Body of pancreas (tissue), 4 donors: ENCODE data around the gene HMGXB4. TPM values are rescaled to one million over a fixed set of nuclear protein-coding genes. Genes with fewer than 3 reads are reported as not detected.

Experiments used
- ATAC-seq: fragments of 150-250 bp; one replicate; pipeline ENCODE4 v1.9.1; 2016
- DNase-seq, 4 donors: peaks; one replicate each; pipeline ENCODE4 v3.0.0-alpha.2; 2019
- H3K27ac ChIP-seq, 4 donors: fragments of 200-600 bp; sonication (generic); 1 replicate in 3 of 4; 2 replicates in 1 of 4; pipeline versions ENCODE4 v1.5.1 to v1.6.1; 2016 to 2019; ENCODE audit warnings: mild to moderate bottlenecking in 1 of 4, mixed read lengths in 1 of 4, moderate library complexity in 1 of 4
- H3K27me3 ChIP-seq, 2 donors: fragments of 200-600 bp; sonication (generic); one replicate each; pipeline ENCODE4 v1.6.0; 2016; ENCODE audit warnings: mild to moderate bottlenecking in 1 of 2
- H3K36me3 ChIP-seq, 2 donors: fragments of 200-600 bp; sonication (generic); replicated peaks in 1 of 2; 2 replicates each; pipeline ENCODE4 v1.5.1; 2016; ENCODE audit warnings: low read depth in 2 of 2; ENCODE audit not compliant: insufficient read depth in 1 of 2
- H3K4me1 ChIP-seq: fragments of 200-600 bp; sonication (generic); one replicate; pipeline ENCODE4 v1.6.0; 2016
- H3K4me3 ChIP-seq, 2 donors: fragments of 200-600 bp; sonication (generic); 1 replicate in 1 of 2; 2 replicates in 1 of 2; pipeline ENCODE4 v1.5.1; 2016 to 2019
- H3K9me3 ChIP-seq, 3 donors: fragments of 200-600 bp; sonication (generic); 1 replicate in 2 of 3; 2 replicates in 1 of 3; pipeline ENCODE4 v1.5.1; 2016
- POLR2A ChIP-seq, 3 donors: fragments of 450-650 bp; IDR thresholded peaks; one replicate each; pipeline ENCODE4 v1.6.1; 2016; ENCODE audit warnings: antibody characterized with exemption in 3 of 3, mild to moderate bottlenecking in 2 of 3
- WGBS, 2 donors: methylation state at CpG; one replicate each; pipeline ENCODE4 v1.1.5; 2017; 5-methylcytosine and 5-hydroxymethylcytosine counted together
- intact Hi-C: fragments of 100-400 bp; cut with DNase I; formaldehyde crosslinking; loops from one replicate; pipeline ENCODE4 v1.15.1; 2023
- total RNA-seq, 2 donors: library from RNA; depleted of rRNA; stranded (reverse); fragments of >200 nt; gene quantifications; one replicate each; pipeline ENCODE4 v1.1.0, GENCODE V29; 2016
- TF ChIP-seq, protein P1 (sequence below), 7 experiments: fragments of 450-650 bp in 4 of 7; fragments of 200-600 bp in 3 of 7; sonication (generic) in 3 of 7; IDR thresholded peaks; one replicate each; pipeline ENCODE4 v1.5.1; 2016 to 2019; ENCODE audit warnings: antibody characterized with exemption in 7 of 7

Gene HMGXB4
- total RNA-seq, 2 donors from 2014 or later: 8.2 to 13.0 TPM

DNA sequence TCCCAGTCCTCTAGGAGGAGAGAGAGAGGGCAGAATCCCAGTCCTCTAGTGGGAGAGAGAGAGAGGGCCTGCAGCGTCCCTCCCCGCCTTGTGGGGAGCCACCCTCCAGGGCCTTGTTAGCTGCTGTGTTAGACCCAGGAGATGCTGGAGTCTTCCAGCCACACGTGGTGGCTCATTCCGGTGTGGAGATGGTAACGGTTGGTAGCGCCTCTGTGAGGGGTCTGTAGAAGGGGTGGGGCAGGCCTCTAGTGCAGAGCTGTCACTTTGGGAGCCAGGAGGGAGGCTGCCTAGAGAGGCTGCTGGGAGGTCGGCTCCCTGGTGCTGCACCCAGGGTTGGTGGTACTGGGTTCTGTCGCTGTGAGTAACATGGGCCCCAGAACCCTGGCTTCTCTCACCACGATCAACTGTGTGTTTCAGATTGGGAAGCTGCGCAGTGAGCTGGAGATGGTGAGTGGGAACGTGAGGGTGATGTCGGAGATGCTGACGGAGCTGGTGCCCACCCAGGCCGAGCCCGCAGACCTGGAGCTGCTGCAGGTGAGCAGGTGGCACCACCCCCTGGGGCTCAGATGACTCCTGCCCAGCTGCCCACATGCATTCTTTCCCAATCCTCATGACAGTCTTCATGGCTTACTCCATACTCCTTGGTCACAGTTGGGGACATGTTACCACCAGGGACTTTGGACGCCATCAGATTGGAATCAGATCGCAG, 69.7 kb downstream of the HMGXB4 start:
- Histone ChIP-seq H3K27ac (no peak overlapping the region), H3K9me3 (no peaks in the 10 kb centered on the region), H3K4me1 (peaks cover 25% of the 10 kb centered on the region), H3K36me3 (peaks cover 4 to 29% of the 10 kb centered on the region in 2 donors), H3K4me3 (no peak overlapping the region), H3K27me3 (no peaks in the 10 kb centered on the region)
- no peak for ATAC-seq
- 95% methylated on average over 16 to 17 of the region's 17 CpGs for WGBS, 2 donors
- intact Hi-C loops: no loop called here
- no peak for DNase-seq
- TF ChIP-seq, protein P1, sequence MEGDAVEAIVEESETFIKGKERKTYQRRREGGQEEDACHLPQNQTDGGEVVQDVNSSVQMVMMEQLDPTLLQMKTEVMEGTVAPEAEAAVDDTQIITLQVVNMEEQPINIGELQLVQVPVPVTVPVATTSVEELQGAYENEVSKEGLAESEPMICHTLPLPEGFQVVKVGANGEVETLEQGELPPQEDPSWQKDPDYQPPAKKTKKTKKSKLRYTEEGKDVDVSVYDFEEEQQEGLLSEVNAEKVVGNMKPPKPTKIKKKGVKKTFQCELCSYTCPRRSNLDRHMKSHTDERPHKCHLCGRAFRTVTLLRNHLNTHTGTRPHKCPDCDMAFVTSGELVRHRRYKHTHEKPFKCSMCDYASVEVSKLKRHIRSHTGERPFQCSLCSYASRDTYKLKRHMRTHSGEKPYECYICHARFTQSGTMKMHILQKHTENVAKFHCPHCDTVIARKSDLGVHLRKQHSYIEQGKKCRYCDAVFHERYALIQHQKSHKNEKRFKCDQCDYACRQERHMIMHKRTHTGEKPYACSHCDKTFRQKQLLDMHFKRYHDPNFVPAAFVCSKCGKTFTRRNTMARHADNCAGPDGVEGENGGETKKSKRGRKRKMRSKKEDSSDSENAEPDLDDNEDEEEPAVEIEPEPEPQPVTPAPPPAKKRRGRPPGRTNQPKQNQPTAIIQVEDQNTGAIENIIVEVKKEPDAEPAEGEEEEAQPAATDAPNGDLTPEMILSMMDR (IDR thresholded peaks at IDR 0.05): no peak
- no peak for TF ChIP-seq POLR2A (IDR thresholded peaks at IDR 0.05)

DNA sequence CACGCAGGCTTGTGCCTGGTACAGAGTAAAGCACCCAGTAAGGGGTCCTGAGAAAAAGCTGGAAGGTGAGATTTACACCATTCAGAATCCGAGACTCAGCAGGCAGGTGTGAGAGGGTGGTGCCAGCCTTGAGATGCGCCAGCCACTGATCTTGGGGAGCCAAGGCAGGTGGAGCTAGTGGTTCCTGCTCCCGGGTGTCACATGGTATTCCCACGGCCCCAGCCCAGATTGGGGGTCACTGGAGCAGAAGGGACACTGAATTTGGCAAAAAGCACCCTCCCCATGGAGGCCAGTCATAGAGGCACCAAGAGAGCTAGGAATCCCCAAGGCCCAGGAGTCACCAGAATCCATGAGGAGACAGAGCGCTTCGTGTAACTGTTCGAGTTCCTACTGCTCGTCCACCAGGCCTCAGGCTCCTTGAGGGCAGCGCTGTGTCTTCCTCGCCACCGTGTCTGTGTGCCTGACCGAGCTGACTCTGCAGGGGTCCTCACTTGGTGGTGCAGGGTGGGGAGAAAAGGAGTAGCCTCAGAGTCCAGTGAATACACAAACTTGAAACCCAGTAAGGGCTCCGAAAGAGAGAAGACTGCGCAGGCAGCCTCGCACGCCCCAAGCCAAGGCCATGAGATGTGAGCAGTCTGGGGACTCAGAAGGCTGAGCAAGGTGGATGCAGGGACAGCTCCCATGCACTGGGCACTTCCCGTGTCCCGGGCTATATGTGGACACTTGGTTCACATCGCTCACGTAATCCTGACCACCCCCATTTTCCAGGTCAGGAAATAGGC, 70.6 kb downstream of the HMGXB4 start:
- intact Hi-C loops: no loop called here
- ATAC-seq (peak; percentile 23), DNase-seq (no peak)

DNA sequence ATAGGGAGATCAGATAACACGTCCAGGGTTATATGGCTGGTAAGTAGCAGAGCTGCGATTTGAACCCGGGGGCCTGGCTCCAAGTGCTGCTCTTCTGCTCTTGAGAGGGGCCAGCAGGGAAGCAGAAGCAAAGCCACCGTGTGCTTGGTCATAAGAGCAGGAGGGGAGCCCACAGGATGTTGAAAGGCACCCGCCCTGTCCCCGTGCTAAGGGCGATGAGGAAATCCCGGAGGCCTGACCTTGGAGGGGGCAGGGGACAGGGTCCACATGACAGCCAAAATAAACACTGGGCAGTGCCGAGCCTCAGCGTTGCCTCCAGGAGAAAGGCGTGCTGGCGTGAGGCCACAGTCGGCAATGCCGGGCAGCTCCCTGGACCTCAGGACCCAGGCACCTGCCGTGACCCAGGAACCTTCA, 71.2 kb downstream of the HMGXB4 start:
- H3K4me3 ChIP-seq: no peak overlapping the region
- DNase-seq (peak; percentile 91 to 95 (median 92)), ATAC-seq (peak; percentile 98)
- peaks cover 3 to 22% of the 10 kb centered on the region in 2 donors for H3K36me3 ChIP-seq
- no peaks in the 10 kb centered on the region for H3K27me3 ChIP-seq
- intact Hi-C loops: no loop called here
- peak overlapping the region; percentile 34 to 75 (median 60) for H3K27ac ChIP-seq
- TF ChIP-seq, protein P1 (IDR thresholded peaks at IDR 0.05): no peak
- peak in 1 of 3 donors; percentile 11 for TF ChIP-seq POLR2A (IDR thresholded peaks at IDR 0.05)
- H3K9me3 ChIP-seq: no peaks in the 10 kb centered on the region
- H3K4me1 ChIP-seq: peaks cover 25% of the 10 kb centered on the region
- 10 to 20% methylated on average over 10 to 15 of the region's 15 CpGs for WGBS, 2 donors

More for the DNA sequence above, 70.6 kb downstream of the HMGXB4 start:
- no peak for TF ChIP-seq POLR2A (IDR thresholded peaks at IDR 0.05)
- TF ChIP-seq, protein P1 (IDR thresholded peaks at IDR 0.05): no peak
- H3K27ac ChIP-seq: peak overlapping the region; percentile 34 to 75 (median 60)
- peaks cover 4 to 26% of the 10 kb centered on the region in 2 donors for H3K36me3 ChIP-seq
- H3K4me3 ChIP-seq: no peak overlapping the region
- WGBS, 2 donors: 80 to 84% methylated on average over 14 to 21 of the region's 21 CpGs
- H3K9me3 ChIP-seq: no peaks in the 10 kb centered on the region
- H3K27me3 ChIP-seq: no peaks in the 10 kb centered on the region
- peaks cover 25% of the 10 kb centered on the region for H3K4me1 ChIP-seq

DNA sequence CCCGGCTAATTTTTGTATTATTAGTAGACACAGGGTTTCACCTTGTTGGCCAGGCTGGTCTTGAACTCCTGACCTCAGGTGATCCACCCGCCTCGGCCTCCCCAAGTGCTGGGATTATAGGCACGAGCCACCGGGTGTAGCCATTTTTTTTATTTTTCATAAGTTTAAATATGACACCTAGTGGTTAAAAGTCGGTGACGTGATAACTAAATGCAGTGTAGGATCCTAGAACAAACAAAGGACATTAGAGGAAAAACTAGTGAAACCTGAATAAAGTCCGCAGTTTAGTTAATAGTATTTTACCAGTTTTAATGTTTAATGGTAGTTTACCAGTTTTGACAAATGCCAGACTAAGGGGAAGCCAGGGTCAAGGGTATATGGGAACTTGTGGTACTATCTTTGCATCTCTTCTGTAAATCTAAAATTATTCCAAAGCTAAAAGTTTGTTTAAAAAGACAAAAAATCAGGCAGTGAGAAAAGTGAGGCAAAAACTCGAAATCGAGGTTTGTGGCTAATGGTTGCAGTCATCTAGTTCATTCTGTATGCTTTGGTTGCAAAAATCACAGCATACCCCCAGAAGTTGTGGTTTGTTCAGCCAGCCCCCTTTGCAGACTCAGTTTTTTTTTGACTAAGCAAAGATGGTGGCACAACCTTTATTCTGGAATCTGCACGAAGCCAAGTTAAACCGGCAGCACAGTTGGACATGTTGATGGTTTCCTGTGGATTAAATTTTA, 72.0 kb downstream of the HMGXB4 start:
- Histone ChIP-seq H3K4me3 (no peak overlapping the region), H3K4me1 (peaks cover 25% of the 10 kb centered on the region), H3K27ac (peak overlapping the region in 2 of 4 donors; percentile 65 to 75), H3K27me3 (no peaks in the 10 kb centered on the region), H3K36me3 (peaks cover 0 to 17% of the 10 kb centered on the region in 2 donors), H3K9me3 (no peaks in the 10 kb centered on the region)
- DNase-seq (no peak), ATAC-seq (no peak)
- no peak for TF ChIP-seq POLR2A (IDR thresholded peaks at IDR 0.05)
- TF ChIP-seq, protein P1 (IDR thresholded peaks at IDR 0.05): peak in 2 of 7 experiments; percentile 9 to 19
- intact Hi-C loops: no loop called here
- WGBS, 2 donors: 62 to 67% methylated on average over 12 of the region's 12 CpGs
